BLaER1 (cell line): ENCODE measurements around the gene TMPRSS5.

Experiments
- H3K27ac ChIP-seq: shearing (Covaris generic); formaldehyde crosslinking; 2 replicates; pipeline ENCODE4 v1.8.1; 2022
- H3K27me3 ChIP-seq: shearing (Covaris generic); formaldehyde crosslinking; 2 replicates; pipeline ENCODE4 v1.8.1; 2022
- H3K36me3 ChIP-seq: shearing (Covaris generic); formaldehyde crosslinking; 2 replicates; pipeline ENCODE4 v1.8.1; 2022
- H3K4me1 ChIP-seq: shearing (Covaris generic); formaldehyde crosslinking; 2 replicates; pipeline ENCODE4 v1.8.1; 2022
- H3K4me2 ChIP-seq: shearing (Covaris generic); formaldehyde crosslinking; 2 replicates; pipeline ENCODE4 v1.8.1; 2022
- H3K4me3 ChIP-seq: shearing (Covaris generic); formaldehyde crosslinking; 2 replicates; pipeline ENCODE4 v1.8.1; 2022
- H3K9ac ChIP-seq: shearing (Covaris generic); formaldehyde crosslinking; 2 replicates; pipeline ENCODE4 v1.8.1; 2022
- H3K9me3 ChIP-seq: shearing (Covaris generic); formaldehyde crosslinking; 2 replicates; pipeline ENCODE4 v1.8.1; 2022
- H4K20me1 ChIP-seq: shearing (Covaris generic); formaldehyde crosslinking; 2 replicates; pipeline ENCODE4 v1.8.1; 2022
- Cebpa-rat ChIP-seq: shearing (Covaris generic); IDR thresholded peaks from 2 replicates; pipeline ENCODE4 v1.8.1; 2022

Gene TMPRSS5

DNA sequence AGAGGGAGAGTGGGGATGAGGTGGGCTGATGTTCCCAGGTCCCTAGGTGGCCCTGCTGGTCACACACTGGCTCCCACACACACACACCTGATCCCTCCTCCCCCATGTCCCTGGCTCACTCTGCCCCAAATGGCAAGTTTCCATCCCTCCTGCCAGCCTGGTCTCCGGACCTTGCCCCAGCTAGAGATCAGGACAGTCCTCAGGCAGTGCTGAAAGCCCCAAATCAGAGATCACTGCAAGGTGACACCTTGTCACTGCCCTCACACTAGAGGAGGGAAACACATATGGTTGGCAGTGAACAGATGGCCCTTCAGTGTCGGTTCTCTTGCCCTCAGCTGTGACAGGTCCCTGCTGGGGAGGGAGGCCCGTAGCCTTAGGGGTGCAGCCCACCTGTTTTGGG is 7.6 kb downstream of the TMPRSS5 start:
- no peak overlapping the region for H3K27ac ChIP-seq
- no peaks in the 10 kb centered on the region for H3K27me3 ChIP-seq
- TF ChIP-seq Cebpa-rat, result no peak
- no peaks in the 10 kb centered on the region for H4K20me1 ChIP-seq
- no peaks in the 10 kb centered on the region for H3K9me3 ChIP-seq
- no peak overlapping the region for H3K4me2 ChIP-seq
- H3K36me3 ChIP-seq, result no peaks in the 10 kb centered on the region
- H3K4me1 ChIP-seq, result no peaks in the 10 kb centered on the region
- H3K9ac ChIP-seq, result no peak overlapping the region
- H3K4me3 ChIP-seq, result no peak overlapping the region

DNA sequence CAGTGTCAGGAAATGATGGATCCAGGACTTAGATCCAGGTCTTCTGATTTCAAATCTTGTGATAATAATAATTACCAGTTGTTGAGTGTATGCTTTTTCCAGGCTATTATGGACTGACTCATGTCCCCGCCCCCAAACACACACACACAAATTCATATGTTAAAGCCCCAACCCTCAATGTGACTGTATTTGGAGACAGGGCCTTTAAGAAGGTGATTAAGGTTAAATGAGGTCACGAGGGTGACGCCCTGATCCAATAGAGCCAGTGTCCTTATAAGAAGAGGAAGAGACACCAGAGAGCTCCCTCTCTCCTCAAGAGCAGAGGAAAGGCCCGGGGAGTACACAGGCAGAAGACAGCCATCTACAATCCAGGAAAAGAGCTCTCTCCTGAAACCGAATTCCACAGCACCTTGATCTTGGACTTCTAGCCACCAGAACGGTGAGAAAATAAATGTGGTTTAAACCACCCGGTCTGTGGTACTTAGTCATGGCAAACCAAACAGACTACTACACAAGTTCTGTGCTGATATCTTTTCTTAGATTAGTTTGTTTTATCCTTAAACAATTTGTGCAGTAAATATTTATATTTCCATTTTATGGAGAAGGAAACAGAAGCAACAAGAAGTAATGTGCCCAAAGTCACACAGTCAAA is 8.2 kb downstream of the TMPRSS5 start:
- no peaks in the 10 kb centered on the region for H3K36me3 ChIP-seq
- no peaks in the 10 kb centered on the region for H3K27me3 ChIP-seq
- H3K27ac ChIP-seq, result no peak overlapping the region
- no peak overlapping the region for H3K4me2 ChIP-seq
- H3K4me1 ChIP-seq, result no peaks in the 10 kb centered on the region
- H3K9ac ChIP-seq, result no peak overlapping the region
- no peak for TF ChIP-seq Cebpa-rat
- H4K20me1 ChIP-seq, result no peaks in the 10 kb centered on the region
- no peaks in the 10 kb centered on the region for H3K9me3 ChIP-seq
- no peak overlapping the region for H3K4me3 ChIP-seq

DNA sequence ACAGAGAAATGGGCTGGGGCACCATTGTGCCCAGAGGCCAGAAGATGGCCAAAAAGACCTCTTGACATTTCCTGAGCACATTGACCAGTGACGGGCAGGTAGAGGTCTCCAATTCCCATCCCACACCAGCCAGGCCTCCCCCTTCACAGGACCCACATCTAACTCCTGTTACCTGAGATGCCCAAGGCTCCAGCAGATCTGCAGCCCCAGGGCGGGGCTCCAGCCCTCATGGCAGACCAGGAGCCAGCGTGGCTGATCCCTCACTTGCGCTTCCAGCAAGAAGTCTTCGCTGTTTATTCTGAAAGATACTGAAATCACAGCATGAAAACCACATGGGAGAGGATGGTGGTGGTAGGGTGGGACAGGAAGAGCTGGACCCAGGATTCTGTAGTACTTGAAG is 9.0 kb downstream of the TMPRSS5 start:
- H3K4me1 ChIP-seq, result no peaks in the 10 kb centered on the region
- no peaks in the 10 kb centered on the region for H3K27me3 ChIP-seq
- H3K4me2 ChIP-seq, result no peak overlapping the region
- no peaks in the 10 kb centered on the region for H4K20me1 ChIP-seq
- no peaks in the 10 kb centered on the region for H3K36me3 ChIP-seq
- H3K27ac ChIP-seq, result no peak overlapping the region
- H3K4me3 ChIP-seq, result no peak overlapping the region
- H3K9me3 ChIP-seq, result no peaks in the 10 kb centered on the region
- TF ChIP-seq Cebpa-rat, result no peak
- H3K9ac ChIP-seq, result no peak overlapping the region

DNA sequence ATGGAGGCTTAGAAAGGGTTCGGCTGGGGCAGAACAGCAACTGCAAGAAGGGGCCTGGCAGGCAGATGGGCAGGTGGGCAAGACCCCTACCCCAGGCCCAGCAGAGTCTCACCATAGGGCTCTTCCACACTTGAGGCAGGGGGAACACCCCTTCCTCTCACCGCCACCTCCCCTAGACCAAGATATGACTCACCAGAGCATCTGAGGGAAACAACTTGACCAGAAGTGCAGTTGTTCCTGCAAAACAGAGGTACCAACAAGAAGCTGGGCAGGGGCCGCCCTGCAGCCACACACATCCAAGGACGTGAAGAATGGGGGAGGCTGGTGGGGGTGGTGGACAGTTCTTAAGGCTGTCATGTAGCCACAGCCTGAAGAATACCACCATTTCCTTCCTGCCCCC is 10.9 kb downstream of the TMPRSS5 start:
- Histone ChIP-seq H3K4me2 (no peak overlapping the region), H3K4me1 (no peaks in the 10 kb centered on the region), H4K20me1 (no peaks in the 10 kb centered on the region), H3K4me3 (no peak overlapping the region), H3K9me3 (no peaks in the 10 kb centered on the region), H3K9ac (no peak overlapping the region), H3K36me3 (no peaks in the 10 kb centered on the region), H3K27ac (no peak overlapping the region), H3K27me3 (no peaks in the 10 kb centered on the region)
- no peak for TF ChIP-seq Cebpa-rat

DNA sequence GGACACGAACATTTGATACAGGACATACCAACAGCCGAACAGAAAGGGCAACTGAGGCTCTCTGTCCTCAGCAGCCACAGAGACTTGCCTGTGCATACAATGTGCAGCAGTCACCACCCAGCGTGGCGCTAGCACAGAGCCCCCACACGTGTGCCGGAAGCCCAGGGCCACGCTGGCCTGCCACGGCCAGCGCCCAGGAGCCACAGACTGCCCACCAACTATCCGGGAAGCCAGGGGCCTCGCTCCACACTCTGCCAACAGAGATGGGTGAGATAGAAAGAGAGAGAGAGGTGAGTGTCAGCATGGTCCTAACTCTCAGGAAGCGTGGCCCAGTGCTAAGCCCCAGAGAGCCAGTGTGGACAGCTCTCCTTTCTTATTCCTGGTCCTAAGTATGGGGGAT is 11.7 kb downstream of the TMPRSS5 start:
- TF ChIP-seq Cebpa-rat, result no peak
- no peak overlapping the region for H3K4me2 ChIP-seq

DNA sequence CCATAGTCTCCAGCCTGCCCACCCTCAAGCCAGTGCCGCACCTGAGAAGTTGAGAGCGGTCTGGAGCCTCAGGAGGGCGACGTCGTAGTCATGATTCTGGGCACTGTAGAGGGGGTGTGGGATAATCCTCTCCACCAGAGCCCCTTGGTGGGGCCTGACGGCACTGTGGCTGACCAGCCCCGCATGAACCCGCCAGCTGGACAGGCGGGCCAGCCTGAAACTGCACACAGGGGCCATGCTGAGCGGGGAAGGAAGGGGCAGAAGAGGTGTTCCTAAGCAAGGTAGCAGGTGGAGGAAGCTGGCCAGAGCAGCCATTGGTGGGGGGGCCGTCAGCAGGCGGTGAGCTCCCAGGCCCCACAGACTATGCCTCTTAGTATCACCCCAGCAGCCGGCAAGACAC is 13.1 kb downstream of the TMPRSS5 start:
- Histone ChIP-seq H3K36me3 (no peaks in the 10 kb centered on the region), H3K9me3 (no peaks in the 10 kb centered on the region), H3K27me3 (no peaks in the 10 kb centered on the region)

More for the DNA sequence above, 11.7 kb downstream of the TMPRSS5 start:
- Histone ChIP-seq H3K9me3 (no peaks in the 10 kb centered on the region), H3K4me3 (no peak overlapping the region), H3K4me1 (no peaks in the 10 kb centered on the region), H3K27me3 (no peaks in the 10 kb centered on the region), H3K36me3 (no peaks in the 10 kb centered on the region), H3K9ac (no peak overlapping the region), H4K20me1 (no peaks in the 10 kb centered on the region), H3K27ac (no peak overlapping the region)

DNA sequence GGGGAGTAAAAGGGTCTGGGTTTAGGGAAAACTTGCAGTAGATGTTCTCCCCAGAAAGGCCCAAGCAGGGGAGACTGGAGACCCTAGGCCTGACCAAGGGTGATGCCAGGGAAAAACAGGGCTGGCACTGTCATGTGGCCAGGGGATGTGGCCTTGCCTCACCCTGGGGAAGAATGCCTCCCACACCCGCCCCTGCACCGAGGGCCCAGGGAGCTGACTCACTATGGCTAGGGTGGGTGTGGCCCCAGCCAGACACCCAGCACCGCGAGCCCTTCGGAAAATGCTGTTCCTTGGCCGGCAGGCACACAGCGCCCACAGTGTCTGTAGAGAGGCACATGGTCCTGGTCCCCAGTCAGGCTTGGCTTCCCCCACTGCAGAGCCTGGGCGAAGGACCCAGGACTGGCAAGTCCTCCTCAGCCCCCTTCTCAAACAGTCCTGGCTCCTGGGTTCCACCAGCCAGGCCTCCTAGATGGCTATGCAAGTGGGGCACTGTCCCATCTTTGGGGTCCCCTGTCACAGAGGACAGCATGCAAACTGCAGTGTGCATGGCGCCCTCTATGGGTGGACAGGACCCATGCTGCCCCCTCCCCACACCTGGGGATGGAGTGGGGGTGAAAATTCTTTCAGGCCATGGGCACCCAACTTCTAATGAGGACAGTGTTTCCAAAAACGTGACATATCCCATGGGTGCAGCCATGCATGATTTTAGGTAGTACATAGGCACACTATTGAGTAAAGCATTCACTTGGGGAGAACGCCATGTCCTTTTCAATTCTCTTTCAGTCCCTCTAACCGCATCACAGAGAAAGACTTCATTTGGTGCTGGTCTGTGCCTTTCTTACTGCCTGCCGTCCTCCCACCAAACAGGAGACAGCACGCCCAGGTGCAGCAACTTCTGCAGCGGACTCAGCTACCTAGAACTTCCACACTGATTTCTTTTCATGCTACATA is 15.2 kb downstream of the TMPRSS5 start:
- no peaks in the 10 kb centered on the region for H3K9me3 ChIP-seq
- no peaks in the 10 kb centered on the region for H3K27me3 ChIP-seq
- no peak overlapping the region for H3K27ac ChIP-seq
- H3K4me3 ChIP-seq, result no peak overlapping the region
- no peak for TF ChIP-seq Cebpa-rat
- H3K4me1 ChIP-seq, result 0 out of 2 replicates have a peak, but pooled peaks cover 8% of the 10 kb centered on the region
- no peak overlapping the region for H3K4me2 ChIP-seq
- H3K9ac ChIP-seq, result no peak overlapping the region
- no peaks in the 10 kb centered on the region for H4K20me1 ChIP-seq
- H3K36me3 ChIP-seq, result no peaks in the 10 kb centered on the region

More for the DNA sequence above, 13.1 kb downstream of the TMPRSS5 start:
- no peak for TF ChIP-seq Cebpa-rat
- Histone ChIP-seq H3K4me1 (0 out of 2 replicates have a peak, but pooled peaks cover 3% of the 10 kb centered on the region), H3K4me3 (no peak overlapping the region), H4K20me1 (no peaks in the 10 kb centered on the region), H3K9ac (no peak overlapping the region), H3K4me2 (no peak overlapping the region), H3K27ac (no peak overlapping the region)

DNA sequence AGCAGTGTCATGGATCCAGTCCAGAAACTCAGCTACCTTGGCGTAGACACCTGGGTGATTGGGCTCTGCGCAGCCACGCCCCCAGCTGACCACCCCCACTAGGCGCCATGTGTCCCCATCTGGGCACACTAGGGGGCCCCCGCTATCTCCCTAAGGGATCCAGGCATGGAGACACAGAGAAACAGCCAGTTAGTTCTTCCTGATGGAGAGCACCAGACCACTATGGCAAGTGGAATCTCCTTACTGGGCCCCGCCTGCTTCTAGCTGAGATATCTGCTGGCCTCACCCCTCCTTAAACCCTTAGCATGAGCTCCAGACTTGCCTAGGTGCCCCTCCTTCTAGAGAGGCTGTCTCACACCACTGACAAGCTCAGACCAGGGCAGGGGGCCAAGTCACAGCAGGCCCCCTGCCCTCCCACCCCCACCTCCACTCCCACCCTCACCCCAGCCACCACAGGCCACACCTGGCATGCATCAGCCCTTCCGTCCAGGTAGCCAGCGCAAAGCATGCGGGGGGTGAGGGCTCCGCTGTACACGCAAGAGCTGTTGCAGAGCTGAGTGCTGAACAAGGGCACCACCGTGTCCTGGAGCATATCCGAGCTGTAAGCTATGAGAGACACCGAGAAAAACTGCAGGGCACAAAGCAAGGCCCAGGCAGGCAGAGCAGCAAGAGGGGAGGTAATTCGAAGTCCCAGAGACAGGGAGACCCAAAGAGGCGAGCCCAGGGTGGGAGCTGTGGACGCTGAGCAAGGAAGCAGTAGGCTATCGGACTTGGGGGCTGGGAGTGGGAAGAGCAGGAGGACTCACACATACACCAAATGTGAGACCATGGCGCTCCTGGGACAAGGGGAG is 16.1 kb downstream of the TMPRSS5 start:
- Histone ChIP-seq H4K20me1 (no peaks in the 10 kb centered on the region), H3K4me2 (no peak overlapping the region), H3K27me3 (no peaks in the 10 kb centered on the region), H3K36me3 (no peaks in the 10 kb centered on the region), H3K4me1 (0 out of 2 replicates have a peak, but pooled peaks cover 8% of the 10 kb centered on the region), H3K27ac (no peak overlapping the region), H3K9me3 (no peaks in the 10 kb centered on the region), H3K4me3 (no peak overlapping the region), H3K9ac (no peak overlapping the region)
- TF ChIP-seq Cebpa-rat, result no peak

DNA sequence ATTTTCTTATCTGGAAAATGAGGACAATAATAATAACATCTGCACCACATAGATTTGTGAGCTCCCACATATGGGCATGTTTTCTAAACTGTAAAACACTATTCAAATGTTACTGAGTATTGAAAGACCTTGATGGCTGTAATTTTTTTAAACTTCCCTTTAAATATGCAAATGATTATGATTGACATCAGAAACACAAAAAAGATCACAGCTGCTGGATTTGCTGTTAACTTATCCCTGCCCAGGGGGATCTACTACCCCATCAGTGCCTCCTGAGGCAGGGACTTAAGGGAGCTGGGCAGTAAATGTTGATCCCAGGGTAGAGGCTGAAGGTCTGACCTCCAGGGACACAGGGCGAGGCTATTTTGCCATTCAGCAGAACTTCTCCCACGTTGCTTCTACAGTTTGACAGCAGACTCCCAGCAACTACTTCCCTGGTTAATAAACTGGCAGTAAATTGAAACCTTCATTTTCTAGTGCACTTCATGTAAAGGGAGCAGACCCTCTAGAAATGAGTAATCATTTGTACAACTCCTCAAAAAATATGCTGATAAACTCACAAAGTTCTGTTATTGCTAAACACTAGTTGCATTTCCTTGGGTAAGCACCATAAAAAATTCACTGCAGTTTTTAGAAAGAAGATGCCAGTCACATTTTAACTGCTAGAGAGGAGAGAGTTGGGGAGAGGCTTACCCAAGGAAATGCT is 20.3 kb downstream of the TMPRSS5 start:
- no peaks in the 10 kb centered on the region for H3K27me3 ChIP-seq
- TF ChIP-seq Cebpa-rat, result no peak
- no peak overlapping the region for H3K4me2 ChIP-seq
- H3K36me3 ChIP-seq, result no peaks in the 10 kb centered on the region
- no peak overlapping the region for H3K4me3 ChIP-seq
- H3K4me1 ChIP-seq, result 0 out of 2 replicates have a peak, but pooled peaks cover 8% of the 10 kb centered on the region
- H3K9ac ChIP-seq, result no peak overlapping the region
- H4K20me1 ChIP-seq, result no peaks in the 10 kb centered on the region
- no peak overlapping the region for H3K27ac ChIP-seq
- no peaks in the 10 kb centered on the region for H3K9me3 ChIP-seq
